ENCODE results near the gene ITPR1.

Gene ITPR1

GRCh38 chr3:4573153-4573552 lies 80.0 kb downstream of the ITPR1 start:
- TF ChIP-seq, protein P1, sequence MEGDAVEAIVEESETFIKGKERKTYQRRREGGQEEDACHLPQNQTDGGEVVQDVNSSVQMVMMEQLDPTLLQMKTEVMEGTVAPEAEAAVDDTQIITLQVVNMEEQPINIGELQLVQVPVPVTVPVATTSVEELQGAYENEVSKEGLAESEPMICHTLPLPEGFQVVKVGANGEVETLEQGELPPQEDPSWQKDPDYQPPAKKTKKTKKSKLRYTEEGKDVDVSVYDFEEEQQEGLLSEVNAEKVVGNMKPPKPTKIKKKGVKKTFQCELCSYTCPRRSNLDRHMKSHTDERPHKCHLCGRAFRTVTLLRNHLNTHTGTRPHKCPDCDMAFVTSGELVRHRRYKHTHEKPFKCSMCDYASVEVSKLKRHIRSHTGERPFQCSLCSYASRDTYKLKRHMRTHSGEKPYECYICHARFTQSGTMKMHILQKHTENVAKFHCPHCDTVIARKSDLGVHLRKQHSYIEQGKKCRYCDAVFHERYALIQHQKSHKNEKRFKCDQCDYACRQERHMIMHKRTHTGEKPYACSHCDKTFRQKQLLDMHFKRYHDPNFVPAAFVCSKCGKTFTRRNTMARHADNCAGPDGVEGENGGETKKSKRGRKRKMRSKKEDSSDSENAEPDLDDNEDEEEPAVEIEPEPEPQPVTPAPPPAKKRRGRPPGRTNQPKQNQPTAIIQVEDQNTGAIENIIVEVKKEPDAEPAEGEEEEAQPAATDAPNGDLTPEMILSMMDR (conservative IDR thresholded peaks at IDR 0.05; ENCODE audit: low read depth, low read length): no peak
- H3K4me3 ChIP-seq (ENCODE audit: low read length): no peak overlapping the region
- no peak for DNase-seq (ENCODE audit: low read depth)

- TF ChIP-seq, protein P1 (conservative IDR thresholded peaks at IDR 0.05; ENCODE audit: low read depth, low read length): no peak
- DNase-seq (ENCODE audit: low read depth): no peak
- H3K4me3 ChIP-seq (ENCODE audit: low read length): no peak overlapping the region
Observed at GRCh38 chr3:4574426-4574965, 81.3 kb downstream of the ITPR1 start.

DNA sequence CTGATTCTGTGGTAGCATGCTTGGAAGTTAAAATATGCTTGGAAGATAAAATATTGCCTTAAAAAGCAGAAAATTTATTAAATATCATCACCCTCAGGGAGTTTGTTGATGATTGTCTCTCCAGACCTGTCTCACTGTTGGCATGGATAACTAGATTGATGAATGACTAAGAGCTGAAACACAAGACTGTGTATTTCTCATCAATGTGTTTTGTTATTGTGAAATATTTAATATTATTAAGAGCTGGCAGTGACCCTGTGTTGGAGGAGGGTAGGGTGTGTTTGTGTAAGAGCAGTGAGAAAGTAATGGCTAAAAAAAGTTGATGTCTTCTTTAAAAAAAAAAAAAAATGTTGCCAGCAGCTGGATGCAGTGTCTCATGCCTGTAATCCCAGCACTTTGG lies 82.2 kb downstream of the ITPR1 start:
- H3K4me3 ChIP-seq (ENCODE audit: low read length): no peak overlapping the region
- TF ChIP-seq, protein P1 (conservative IDR thresholded peaks at IDR 0.05; ENCODE audit: low read depth, low read length): no peak
- no peak for DNase-seq (ENCODE audit: low read depth)

DNA sequence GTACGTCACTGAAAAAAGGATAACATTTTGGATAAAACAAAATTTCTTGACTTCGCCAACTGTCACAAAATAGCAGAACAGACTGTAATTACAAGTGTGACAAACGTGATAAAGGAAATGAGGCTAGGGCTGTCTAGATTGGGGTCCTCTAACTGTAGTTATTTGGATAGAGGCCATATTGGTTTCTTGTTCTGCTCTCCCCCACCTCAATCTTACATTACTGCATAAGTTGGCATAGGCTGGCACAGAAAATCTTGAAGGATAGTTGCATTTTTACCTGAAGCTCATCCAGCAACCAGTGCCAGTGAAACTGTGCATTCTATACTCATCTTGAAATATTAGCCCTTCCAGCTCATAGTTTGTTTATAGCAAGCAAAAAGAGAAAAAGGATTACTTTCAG lies 84.6 kb downstream of the ITPR1 start:
- DNase-seq (ENCODE audit: low read depth): no peak
- H3K4me3 ChIP-seq (ENCODE audit: low read length): no peak overlapping the region
- TF ChIP-seq, protein P1 (conservative IDR thresholded peaks at IDR 0.05; ENCODE audit: low read depth, low read length): no peak

DNA sequence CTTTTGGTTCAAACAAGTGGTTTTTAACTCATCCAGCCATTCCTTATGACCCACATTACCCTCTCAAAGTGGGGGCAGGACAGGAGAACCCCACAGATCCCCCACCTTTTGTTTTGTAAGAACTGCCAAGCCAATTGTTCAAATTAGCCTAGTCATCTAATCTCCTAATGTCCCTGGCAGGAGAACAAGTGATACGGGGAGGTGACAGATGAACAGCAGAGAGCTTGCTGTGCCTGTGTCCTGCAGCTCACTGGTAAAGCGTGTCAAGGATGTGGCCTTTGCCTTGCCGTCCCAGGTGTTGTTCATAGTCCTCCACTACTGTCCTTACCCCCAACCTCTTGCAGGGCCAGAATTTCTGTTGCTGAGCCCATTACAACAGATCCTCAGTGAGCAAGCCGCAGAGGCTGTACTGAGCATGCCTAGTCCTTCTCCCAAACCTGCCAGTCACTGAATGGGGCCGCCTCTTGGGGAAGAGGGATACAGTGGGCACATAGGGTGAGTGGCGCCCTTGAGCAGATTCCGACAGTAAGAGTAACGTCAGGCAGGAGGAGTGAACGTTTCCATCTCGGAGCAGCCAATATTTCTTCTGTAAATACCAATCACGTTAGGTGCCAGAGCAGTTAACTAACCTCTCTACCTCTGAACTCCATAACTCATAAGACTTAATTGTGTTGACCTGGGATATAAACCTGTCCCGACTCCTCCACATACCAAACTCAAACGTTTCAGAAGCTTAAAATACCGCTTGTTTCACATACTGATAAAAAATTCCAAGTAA lies 87.4 kb downstream of the ITPR1 start:
- H3K4me3 ChIP-seq (ENCODE audit: low read length): no peak overlapping the region
- no peak for DNase-seq (ENCODE audit: low read depth)
- TF ChIP-seq, protein P1 (conservative IDR thresholded peaks at IDR 0.05; ENCODE audit: low read depth, low read length): no peak

GRCh38 chr3:4581124-4581424 lies 87.9 kb downstream of the ITPR1 start:
- H3K4me3 ChIP-seq (ENCODE audit: low read length): no peak overlapping the region
- TF ChIP-seq, protein P1 (conservative IDR thresholded peaks at IDR 0.05; ENCODE audit: low read depth, low read length): no peak
- DNase-seq (ENCODE audit: low read depth): no peak

DNA sequence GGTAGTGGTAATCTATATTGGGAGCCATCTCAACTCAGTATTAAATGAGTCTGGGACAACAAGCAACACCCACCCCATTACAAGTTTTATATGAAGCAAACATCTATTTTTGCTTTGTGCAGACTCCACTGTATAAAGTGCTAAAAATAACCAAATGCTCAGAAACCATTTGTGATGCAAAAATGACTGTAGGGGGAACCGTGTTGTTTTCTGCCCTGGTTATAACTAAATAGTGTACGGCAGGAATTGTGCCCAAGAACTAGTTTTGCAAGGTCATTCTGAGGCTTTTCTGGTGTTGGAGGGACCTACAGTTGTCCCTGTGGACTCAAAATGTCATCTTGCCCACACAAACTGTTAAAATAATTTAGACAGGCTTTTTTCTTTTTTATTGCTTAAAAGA lies 88.3 kb downstream of the ITPR1 start:
- no peak for DNase-seq (ENCODE audit: low read depth)
- TF ChIP-seq, protein P1 (conservative IDR thresholded peaks at IDR 0.05; ENCODE audit: low read depth, low read length): no peak
- H3K4me3 ChIP-seq (ENCODE audit: low read length): no peak overlapping the region
